ENCODE data around the gene CEACAM20. TPM values are rescaled to one million over a fixed set of nuclear protein-coding genes. Genes with fewer than 3 reads are reported as not detected.

Gene CEACAM20
- total RNA-seq, 1 donor from 2014 or later: not detected

Small RNAs within 50 kb of the gene (small RNA-seq; reads per million reads assigned to genes)
- gene AC243964.1: not detected

Other genes with a start within 250 kb of the CEACAM20 start
- 8.1 and 9.6 TPM in 2 replicates for gene ZNF235, start 224.7 kb downstream of the CEACAM20 start, total RNA-seq (ENCODE audit: low replicate concordance)
- 11.4 and 18.2 TPM in 2 replicates for gene ZNF112, start 173.0 kb downstream of the CEACAM20 start, total RNA-seq (ENCODE audit: low replicate concordance)
- gene ZNF285, start 128.1 kb downstream of the CEACAM20 start, total RNA-seq (ENCODE audit: low replicate concordance): 7.1 and 16.6 TPM in 2 replicates
- 8.4 and 11.2 TPM in 2 replicates for gene ZNF229, start 81.2 kb downstream of the CEACAM20 start, total RNA-seq (ENCODE audit: low replicate concordance)
- gene ZNF180, start 29.2 kb downstream of the CEACAM20 start, total RNA-seq (ENCODE audit: low replicate concordance): 10.7 and 15.9 TPM in 2 replicates
- not detected in 2 replicates for gene IGSF23, start 83.9 kb upstream of the CEACAM20 start, total RNA-seq (ENCODE audit: low replicate concordance)
- gene PVR, start 114.2 kb upstream of the CEACAM20 start, total RNA-seq (ENCODE audit: low replicate concordance): 4.4 and 10.8 TPM in 2 replicates
- 0.09 and 0.59 TPM in 2 replicates for gene CEACAM19, start 141.8 kb upstream of the CEACAM20 start, total RNA-seq (ENCODE audit: low replicate concordance)
- not detected in 2 replicates for gene CEACAM16, start 169.5 kb upstream of the CEACAM20 start, total RNA-seq (ENCODE audit: low replicate concordance)
- not detected in 2 replicates for gene BCL3, start 219.0 kb upstream of the CEACAM20 start, total RNA-seq (ENCODE audit: low replicate concordance)
- gene CBLC, start 248.2 kb upstream of the CEACAM20 start, total RNA-seq (ENCODE audit: low replicate concordance): 1.4 and 1.5 TPM in 2 replicates